ENCODE measurements around the gene TUG1. TPM values are rescaled to one million over a fixed set of nuclear protein-coding genes. Genes with fewer than 3 reads are reported as not detected.

The TUG1 gene
- total and polyA plus RNA-seq, 12 donors = 33.3 to 90.5 (median 54.0) TPM

DNA sequence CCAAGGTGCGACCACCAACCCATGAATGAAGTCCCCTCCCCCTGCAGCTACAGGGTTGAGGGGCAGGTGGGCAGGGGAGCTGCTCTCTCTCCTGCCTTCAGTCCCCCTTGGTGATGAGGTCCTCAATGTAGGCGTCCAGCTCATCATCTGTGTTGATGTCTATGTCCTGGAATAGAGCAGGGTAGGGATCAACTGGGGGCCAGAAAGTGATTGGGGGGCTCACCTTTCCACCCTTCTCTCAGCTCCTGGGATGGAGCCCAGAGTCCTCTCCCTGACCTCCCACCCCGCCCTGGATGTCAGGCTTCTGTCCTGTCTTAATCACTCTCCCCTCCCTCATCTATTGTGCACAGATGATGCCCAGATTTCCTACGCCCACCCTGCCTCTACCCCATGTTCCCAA is 42.4 kb upstream of the TUG1 start:
- H3K4me3 ChIP-seq = no peak overlapping the region
- intact Hi-C loops (cut with DNase I) = loop anchor here (10.0 kb wide), 1 partner anchor 292 kb away; the partner anchor contains the start of gene SLC35E4 (in 2 of the 2)
- H3K9me3 ChIP-seq (replicated peaks in 1 of 3) = no peaks in the 10 kb centered on the region
- TF ChIP-seq, protein P1, sequence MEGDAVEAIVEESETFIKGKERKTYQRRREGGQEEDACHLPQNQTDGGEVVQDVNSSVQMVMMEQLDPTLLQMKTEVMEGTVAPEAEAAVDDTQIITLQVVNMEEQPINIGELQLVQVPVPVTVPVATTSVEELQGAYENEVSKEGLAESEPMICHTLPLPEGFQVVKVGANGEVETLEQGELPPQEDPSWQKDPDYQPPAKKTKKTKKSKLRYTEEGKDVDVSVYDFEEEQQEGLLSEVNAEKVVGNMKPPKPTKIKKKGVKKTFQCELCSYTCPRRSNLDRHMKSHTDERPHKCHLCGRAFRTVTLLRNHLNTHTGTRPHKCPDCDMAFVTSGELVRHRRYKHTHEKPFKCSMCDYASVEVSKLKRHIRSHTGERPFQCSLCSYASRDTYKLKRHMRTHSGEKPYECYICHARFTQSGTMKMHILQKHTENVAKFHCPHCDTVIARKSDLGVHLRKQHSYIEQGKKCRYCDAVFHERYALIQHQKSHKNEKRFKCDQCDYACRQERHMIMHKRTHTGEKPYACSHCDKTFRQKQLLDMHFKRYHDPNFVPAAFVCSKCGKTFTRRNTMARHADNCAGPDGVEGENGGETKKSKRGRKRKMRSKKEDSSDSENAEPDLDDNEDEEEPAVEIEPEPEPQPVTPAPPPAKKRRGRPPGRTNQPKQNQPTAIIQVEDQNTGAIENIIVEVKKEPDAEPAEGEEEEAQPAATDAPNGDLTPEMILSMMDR (IDR thresholded peaks at IDR 0.05) = no peak
- no peak for TF ChIP-seq POLR2A (IDR thresholded peaks at IDR 0.05)
- WGBS, 4 donors = 88 to 94% (median 92%) methylated on average over 4 of the region's 4 CpGs
- peak in 1 of 7 donors; percentile 29 for DNase-seq
- peaks cover 0 to under 1% of the 10 kb centered on the region in 2 donors for H3K4me1 ChIP-seq (replicated peaks in 1 of 2)
- H3K36me3 ChIP-seq (replicated peaks in 1 of 2) = peaks cover 0 to 50% of the 10 kb centered on the region in 2 donors
- no peak overlapping the region for H3K27ac ChIP-seq
- H3K27me3 ChIP-seq = no peaks in the 10 kb centered on the region

DNA sequence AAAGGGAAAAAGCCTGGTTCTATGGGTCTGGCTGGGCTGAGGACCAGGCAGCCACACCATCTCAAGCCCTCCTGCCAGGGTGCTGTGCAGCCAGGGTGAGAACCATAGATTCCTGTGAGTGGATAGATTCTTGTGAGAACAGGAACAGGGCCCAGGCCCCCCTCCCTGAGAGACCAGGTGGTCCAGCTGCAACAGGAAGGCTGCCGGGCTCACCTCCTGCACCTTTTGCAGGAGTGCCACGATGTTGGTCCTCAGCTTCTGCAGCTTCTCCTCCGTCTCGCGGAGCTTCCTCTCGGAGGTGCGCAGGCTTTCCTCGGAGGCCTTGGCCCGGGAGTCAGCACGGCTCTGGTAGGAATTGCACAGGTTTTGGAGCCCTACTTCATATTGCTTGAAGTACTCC is 41.3 kb upstream of the TUG1 start:
- 91 to 96% (median 91%) methylated on average over 4 to 10 of the region's 10 CpGs for WGBS, 4 donors
- peak in 1 of 7 donors; percentile 39 for DNase-seq
- no peak for TF ChIP-seq POLR2A (IDR thresholded peaks at IDR 0.05)
- Histone ChIP-seq H3K27ac (no peak overlapping the region), H3K9me3 (replicated peaks in 1 of 3) (no peaks in the 10 kb centered on the region), H3K27me3 (no peaks in the 10 kb centered on the region), H3K4me3 (no peak overlapping the region), H3K4me1 (replicated peaks in 1 of 2) (no peaks in the 10 kb centered on the region), H3K36me3 (replicated peaks in 1 of 2) (peaks cover 0 to 61% of the 10 kb centered on the region in 2 donors)
- intact Hi-C loops (cut with DNase I) = loop anchor here (10.0 kb wide), 1 partner anchor 293 kb away; the partner anchor contains the start of gene SLC35E4 (in 2 of the 2)

DNA sequence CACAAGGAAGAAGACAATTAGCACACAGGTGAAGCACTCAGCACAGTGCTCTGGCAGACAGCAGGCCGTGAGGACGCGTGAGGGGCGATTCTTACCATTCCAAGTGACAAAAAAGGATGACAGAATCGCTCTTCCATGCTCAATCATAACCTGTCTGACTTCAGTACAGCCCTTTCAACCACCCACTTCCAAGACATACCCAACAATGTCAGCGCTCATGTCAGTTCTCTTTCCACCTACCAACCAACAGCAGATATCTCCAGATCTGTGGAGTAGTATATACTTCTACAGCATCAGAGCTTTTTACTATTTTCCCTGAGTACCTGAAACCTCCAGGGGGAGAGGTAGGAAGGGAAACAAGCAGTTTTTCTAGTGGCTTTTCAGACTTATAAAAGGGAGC is 40.7 kb upstream of the TUG1 start:
- H3K4me3 ChIP-seq = no peak overlapping the region
- no peak for DNase-seq
- no peaks in the 10 kb centered on the region for H3K4me1 ChIP-seq (replicated peaks in 1 of 2)
- 90 to 97% (median 97%) methylated on average over 6 of the region's 6 CpGs for WGBS, 4 donors
- peaks cover 0 to 67% of the 10 kb centered on the region in 2 donors for H3K36me3 ChIP-seq (replicated peaks in 1 of 2)
- no peak for TF ChIP-seq POLR2A (IDR thresholded peaks at IDR 0.05)
- TF ChIP-seq, protein P1 (IDR thresholded peaks at IDR 0.05) = no peak
- H3K9me3 ChIP-seq (replicated peaks in 1 of 3) = no peaks in the 10 kb centered on the region
- H3K27ac ChIP-seq = no peak overlapping the region
- intact Hi-C loops (cut with DNase I) = loop anchor here (10.0 kb wide), 1 partner anchor 294 kb away; the partner anchor contains the start of gene SLC35E4 (in 2 of the 2)
- H3K27me3 ChIP-seq = no peaks in the 10 kb centered on the region

DNA sequence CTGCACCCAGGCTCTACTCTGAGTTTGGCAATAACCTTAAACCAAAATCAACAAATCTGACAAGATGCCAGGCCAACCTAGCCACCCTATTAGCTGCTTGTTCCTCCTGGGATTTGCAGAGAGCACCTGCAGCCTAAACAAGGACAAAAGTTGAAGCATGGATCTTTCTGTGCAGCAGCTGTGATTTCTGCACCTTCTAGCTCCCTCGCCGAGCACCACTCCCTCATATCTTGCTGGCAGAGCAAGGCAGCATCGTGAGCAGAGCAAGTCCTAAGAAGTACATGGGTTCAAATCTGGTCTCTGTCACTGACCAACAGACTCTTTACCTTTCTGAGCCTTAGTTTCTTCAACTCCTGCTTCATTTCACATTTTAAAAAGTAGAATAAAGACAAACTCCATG is 38.8 kb upstream of the TUG1 start:
- Histone ChIP-seq H3K9me3 (replicated peaks in 1 of 3) (no peaks in the 10 kb centered on the region), H3K36me3 (replicated peaks in 1 of 2) (peaks cover 0 to 85% of the 10 kb centered on the region in 2 donors), H3K4me1 (replicated peaks in 1 of 2) (no peaks in the 10 kb centered on the region), H3K4me3 (no peak overlapping the region), H3K27me3 (no peaks in the 10 kb centered on the region), H3K27ac (no peak overlapping the region)
- TF ChIP-seq POLR2A (IDR thresholded peaks at IDR 0.05) = no peak
- TF ChIP-seq, protein P1 (IDR thresholded peaks at IDR 0.05) = no peak
- intact Hi-C loops (cut with DNase I) = no loop called here
- no peak for DNase-seq
- 92 to 98% (median 93%) methylated on average over 3 of the region's 3 CpGs for WGBS, 4 donors

Measured in adrenal gland (tissue), 12 donors.